ENCODE measurements around the gene UST. TPM values are rescaled to one million over a fixed set of nuclear protein-coding genes. Genes with fewer than 3 reads are reported as not detected.

The UST gene
- total and polyA plus RNA-seq, 3 donors from 2014 or later: 14.9 to 16.0 (median 14.9) TPM

- Histone ChIP-seq H3K27ac (no peak overlapping the region), H3K4me1 (no peaks in the 10 kb centered on the region), H3K9me3 (no peaks in the 10 kb centered on the region), H3K4me3 (no peak overlapping the region), H3K36me3 (ENCODE audit: low read depth, missing control alignments) (no peaks in the 10 kb centered on the region), H3K27me3 (no peaks in the 10 kb centered on the region)
- intact Hi-C loops (cut with DNase I; ENCODE audit: low total_unique reads): no loop called here
- TF ChIP-seq POLR2A (IDR thresholded peaks at IDR 0.05): no peak
- TF ChIP-seq CTCF (IDR thresholded peaks at IDR 0.05): no peak
- no peak for DNase-seq
- WGBS, 2 donors: 81% methylated on average over 1 of the region's 1 CpG
Observed at GRCh38 chr6:149050160-149050559, 303.3 kb downstream of the UST start.

DNA sequence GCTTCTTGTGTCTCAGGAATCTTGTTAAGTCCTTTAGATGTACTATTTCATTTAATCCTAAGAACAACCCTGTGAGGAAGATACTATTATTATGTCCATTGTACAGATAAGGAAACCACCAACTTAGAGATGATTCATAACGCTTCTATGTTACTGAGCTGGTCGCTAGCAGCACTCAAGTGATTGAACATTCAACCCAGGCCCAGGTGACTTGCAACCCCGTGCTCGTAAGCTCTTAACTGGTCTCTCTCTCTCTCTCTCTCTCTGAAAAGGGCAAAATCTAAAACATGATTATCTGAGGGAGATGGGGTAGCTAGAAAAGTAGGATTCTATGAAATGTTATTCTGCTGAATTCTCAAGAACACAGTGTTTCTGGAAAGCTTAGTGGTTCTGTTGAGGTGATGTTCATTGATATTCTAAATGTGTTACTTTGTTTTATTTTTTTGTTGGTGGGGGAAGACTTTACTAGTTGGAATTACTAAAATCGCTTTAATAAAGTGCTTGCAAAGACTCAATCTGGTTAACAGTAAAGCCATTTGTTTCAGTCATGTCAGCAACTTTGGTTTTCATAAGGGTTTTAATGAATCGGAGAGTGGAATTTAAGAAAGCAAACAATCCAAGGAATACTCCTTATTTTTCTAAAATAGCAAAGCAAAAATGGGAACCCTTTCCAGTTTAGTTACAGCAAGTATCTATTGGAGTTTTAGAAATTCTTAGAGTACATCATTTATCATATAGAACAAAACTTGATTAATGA is 305.7 kb downstream of the UST start:
- H3K36me3 ChIP-seq (ENCODE audit: low read depth, missing control alignments): no peaks in the 10 kb centered on the region
- no peaks in the 10 kb centered on the region for H3K27me3 ChIP-seq
- no peak for TF ChIP-seq POLR2A (IDR thresholded peaks at IDR 0.05)
- TF ChIP-seq CTCF (IDR thresholded peaks at IDR 0.05): no peak
- intact Hi-C loops (cut with DNase I; ENCODE audit: low total_unique reads): no loop called here
- no peak for DNase-seq
- H3K4me3 ChIP-seq: no peak overlapping the region
- H3K4me1 ChIP-seq: no peaks in the 10 kb centered on the region
- H3K9me3 ChIP-seq: no peaks in the 10 kb centered on the region
- H3K27ac ChIP-seq: no peak overlapping the region
- 77 to 79% methylated on average over 6 of the region's 6 CpGs for WGBS, 2 donors

GRCh38 chr6:149053848-149054558 is 307.2 kb downstream of the UST start:
- H3K4me3 ChIP-seq: no peak overlapping the region
- H3K36me3 ChIP-seq (ENCODE audit: low read depth, missing control alignments): no peaks in the 10 kb centered on the region
- TF ChIP-seq CTCF (IDR thresholded peaks at IDR 0.05) (no peak), POLR2A (IDR thresholded peaks at IDR 0.05) (no peak)
- DNase-seq: no peak
- WGBS, 2 donors: 88 to 97% methylated on average over 4 of the region's 4 CpGs
- intact Hi-C loops (cut with DNase I; ENCODE audit: low total_unique reads): no loop called here
- H3K27ac ChIP-seq: no peak overlapping the region
- no peaks in the 10 kb centered on the region for H3K9me3 ChIP-seq
- no peaks in the 10 kb centered on the region for H3K4me1 ChIP-seq
- no peaks in the 10 kb centered on the region for H3K27me3 ChIP-seq

DNA sequence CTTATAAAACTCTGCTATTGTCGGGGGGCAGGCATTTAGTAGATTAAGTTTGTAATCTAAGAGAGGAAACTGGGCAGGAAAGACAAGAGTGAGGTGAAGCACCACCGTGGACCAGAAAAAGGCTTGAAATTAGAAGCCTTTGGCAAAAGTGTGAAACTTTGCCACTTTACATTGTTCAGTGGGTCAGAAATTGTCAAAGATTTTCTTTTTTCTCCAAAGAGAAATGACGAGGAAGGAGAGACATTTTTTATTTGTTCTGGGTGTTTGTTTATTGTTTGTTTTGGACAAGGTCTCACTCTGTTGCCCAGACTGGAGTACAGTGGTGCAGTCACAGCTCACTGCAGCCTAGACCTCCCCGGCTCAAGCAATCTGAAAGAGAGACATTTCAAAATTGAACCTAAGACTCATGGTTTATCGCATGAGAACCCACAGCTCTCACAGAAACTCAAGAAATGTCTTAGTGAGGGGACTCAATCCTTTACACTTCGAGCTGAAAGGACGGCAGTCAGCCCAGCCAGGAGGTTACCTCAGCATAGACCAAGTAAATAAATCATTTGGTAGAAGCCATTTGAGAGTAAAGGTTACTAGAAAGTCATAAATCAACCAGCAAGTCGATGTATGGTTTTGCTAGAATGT is 307.8 kb downstream of the UST start:
- Histone ChIP-seq H3K9me3 (no peaks in the 10 kb centered on the region), H3K4me1 (no peaks in the 10 kb centered on the region), H3K4me3 (no peak overlapping the region), H3K36me3 (ENCODE audit: low read depth, missing control alignments) (no peaks in the 10 kb centered on the region), H3K27ac (no peak overlapping the region), H3K27me3 (no peaks in the 10 kb centered on the region)
- TF ChIP-seq POLR2A (IDR thresholded peaks at IDR 0.05) (no peak), CTCF (IDR thresholded peaks at IDR 0.05) (no peak)
- DNase-seq: no peak
- WGBS, 2 donors: 76 to 81% methylated on average over 8 of the region's 8 CpGs
- intact Hi-C loops (cut with DNase I; ENCODE audit: low total_unique reads): no loop called here
